K562 (cell line): ENCODE measurements around the gene PRPF6. TPM values are rescaled to one million over a fixed set of nuclear protein-coding genes. Genes with fewer than 3 reads are reported as not detected.
A peak's percentile ranks its signal among the peaks of the same experiment; 100 is the strongest.

ENCODE experiments used
- ATAC-seq: fragments of 200-7000 bp; cut with Tn5 transposase; 3 replicates; pipeline ENCODE4 v1.9.1; 2020; ENCODE audit warnings: moderate library complexity
- BruUV-seq: library from RNA; stranded (reverse); fragments of 400-500 nt; replicated peaks from 2 replicates; lab custom pipeline; 2021; lab: Mats Ljungman, UMichigan
- CTCF ChIA-PET: fragments of 300-600 bp; formaldehyde crosslinking; extraction: SDS; loops from one replicate; lab custom pipeline; 2021; ENCODE audit warnings: low intra/inter-chr PET ratio; lab: Yijun Ruan, JAX
- POLR2A ChIA-PET: fragments of 300-600, 350-650 bp; sonication (Branson Sonifier 250); formaldehyde crosslinking; extraction: SDS; loops from one replicate; lab custom pipeline; 2021; ENCODE audit warnings: antibody characterized with exemption, inconsistent platforms; lab: Yijun Ruan, JAX
- DNase-seq, 4 experiments: peaks; one replicate each; pipeline versions ENCODE4 v3.0.0 to v3.0.0-alpha.2; 2011 to 2018; ENCODE audit warnings: low spot score in 3 of 4, mixed read lengths in 3 of 4; ENCODE audit errors: extremely low read depth in 1 of 4
- FAIRE-seq: peaks from 2 replicates; lab custom pipeline; 2011; peaks lifted over from hg19 to GRCh38; lab: Jason Lieb, UNC
- H2AFZ ChIP-seq: 2 replicates; pipeline ENCODE4 v1.6.0; 2011; ENCODE audit warnings: low read depth, low read length, control low read depth, inconsistent platforms
- H3K27ac ChIP-seq: fragments of 200-600 bp; 3 replicates; pipeline ENCODE4 v1.8.0; 2011; ENCODE audit warnings: low read depth, mild to moderate bottlenecking, control low read depth, inconsistent platforms, low read length, moderate library complexity, mixed read lengths; ENCODE audit errors: extremely low read depth
- H3K27me3 ChIP-seq, 2 experiments: fragments of 300-600 bp in 1 of 2; 2 replicates in 1 of 2; 3 replicates in 1 of 2; pipeline versions ENCODE4 v1.6.0 to v1.8.0; 2011; ENCODE audit warnings: inconsistent platforms in 2 of 2, low read length in 2 of 2, mild to moderate bottlenecking in 1 of 2, mixed read lengths in 1 of 2, moderate library complexity in 1 of 2; ENCODE audit not compliant: control insufficient read depth in 2 of 2, insufficient read depth in 2 of 2
- H3K36me3 ChIP-seq: fragments of 300-600 bp; 3 replicates; pipeline ENCODE4 v1.8.0; 2011; ENCODE audit warnings: mild to moderate bottlenecking, low read length, inconsistent platforms; ENCODE audit not compliant: control insufficient read depth, insufficient read depth
- H3K4me1 ChIP-seq, 2 experiments: fragments of 200-600 bp in 1 of 2; replicated peaks in 1 of 2; 2 replicates in 1 of 2; 3 replicates in 1 of 2; pipeline versions ENCODE4 v1.5.1 to v1.8.0; 2011; ENCODE audit warnings: inconsistent platforms in 2 of 2, low read length in 2 of 2, mild to moderate bottlenecking in 1 of 2, mixed read lengths in 1 of 2, moderate library complexity in 1 of 2; ENCODE audit not compliant: control insufficient read depth in 2 of 2, insufficient read depth in 2 of 2
- H3K4me2 ChIP-seq: 2 replicates; pipeline ENCODE4 v1.6.1; 2011; ENCODE audit warnings: low read length, control low read depth, inconsistent platforms, mixed read lengths; ENCODE audit not compliant: insufficient read depth
- H3K4me3 ChIP-seq: fragments of 200-600 bp; sonication (generic), shearing (Covaris generic); 2 replicates; pipeline ENCODE4 v1.5.1; 2016; ENCODE audit warnings: control low read depth, inconsistent platforms
- H3K79me2 ChIP-seq: fragments of 200-600 bp; 3 replicates; pipeline ENCODE4 v1.8.0; 2011; ENCODE audit warnings: low read length, inconsistent platforms; ENCODE audit not compliant: control insufficient read depth, insufficient read depth
- H3K9ac ChIP-seq, 2 experiments: 2 replicates each; pipeline versions ENCODE4 v1.6.0 to v1.6.1; 2011; ENCODE audit warnings: low read depth in 2 of 2, low read length in 2 of 2, control low read depth in 1 of 2, inconsistent platforms in 1 of 2, mild to moderate bottlenecking in 1 of 2, mixed read lengths in 1 of 2; ENCODE audit not compliant: insufficient read depth in 1 of 2
- H3K9me1 ChIP-seq: one replicate; pipeline ENCODE4 v1.6.0; 2011; ENCODE audit warnings: inconsistent platforms, mild to moderate bottlenecking, low read length, moderate library complexity; ENCODE audit not compliant: control insufficient read depth, insufficient read depth
- H3K9me3 ChIP-seq: replicated peaks from 2 replicates; pipeline ENCODE4 v1.5.1; 2011; ENCODE audit warnings: low read depth, low read length, inconsistent platforms; ENCODE audit not compliant: control insufficient read depth, insufficient read depth
- H4K20me1 ChIP-seq: replicated peaks from 2 replicates; pipeline ENCODE4 v1.6.1; 2011; ENCODE audit warnings: low read length, inconsistent platforms, mixed read lengths; ENCODE audit not compliant: control insufficient read depth, insufficient read depth
- ETV5 ChIP-seq: sonication (generic); formaldehyde crosslinking; IDR thresholded peaks from 2 replicates; pipeline ENCODE4 v1.4.0; 2020; ENCODE audit warnings: low read depth, mild to moderate bottlenecking, missing genetic modification reagents
- NR4A1 ChIP-seq, 2 experiments: fragments of 250-450 bp in 1 of 2; fragments of 450-650 bp in 1 of 2; sonication (Bioruptor Pico) in 1 of 2; IDR thresholded peaks; 2 replicates each; pipeline versions ENCODE4 v1.4.0 to v1.6.1; 2016 to 2020; ENCODE audit warnings: mild to moderate bottlenecking in 2 of 2, missing compliant biosample characterization in 1 of 2, missing genetic modification characterization in 1 of 2, moderate library complexity in 1 of 2
- TOE1 ChIP-seq, 2 experiments: fragments of 450-650 bp in 1 of 2; sonication (generic) in 1 of 2; formaldehyde crosslinking in 1 of 2; IDR thresholded peaks; 2 replicates each; pipeline versions ENCODE4 v1.7.1 to v1.8.0; 2016 to 2022; ENCODE audit warnings: borderline replicate concordance in 2 of 2, mild to moderate bottlenecking in 2 of 2, antibody characterized with exemption in 1 of 2, inconsistent platforms in 1 of 2, low read depth in 1 of 2, missing genetic modification reagents in 1 of 2, moderate library complexity in 1 of 2
- ZBTB40 ChIP-seq, 2 experiments: fragments of 450-650 bp in 1 of 2; sonication (generic) in 1 of 2; formaldehyde crosslinking in 1 of 2; IDR thresholded peaks; 2 replicates each; pipeline versions ENCODE4 v1.7.1 to v1.9.0; 2016 to 2022; ENCODE audit warnings: inconsistent platforms in 1 of 2, mild to moderate bottlenecking in 1 of 2, missing genetic modification reagents in 1 of 2
- ZNF444 ChIP-seq: fragments of 250-450 bp; sonication (Bioruptor Pico); IDR thresholded peaks from 2 replicates; pipeline ENCODE4 v1.4.0; 2020; ENCODE audit warnings: mild to moderate bottlenecking, moderate library complexity
- WGBS: fragments of 100-300 bp; shearing (Covaris generic); methylation state at CpG from one replicate; pipeline ENCODE4 v1.1.6; 2016; ENCODE audit warnings: low coverage, mixed read lengths; ENCODE audit not compliant: insufficient coverage; ENCODE audit errors: missing lambda C conversion rate; 5-methylcytosine and 5-hydroxymethylcytosine counted together
- in situ Hi-C: fragments of 300-500 bp; cut with MboI; formaldehyde crosslinking; loops from 4 replicates; pipeline ENCODE4 v1.15.0; 2018; ENCODE audit warnings: inconsistent platforms, mixed read lengths
- intact Hi-C: fragments of 100-400 bp; cut with micrococcal nuclease; formaldehyde crosslinking; loops from 2 replicates; pipeline ENCODE4 v1.14.2; 2022
- polyA plus RNA-seq, 8 experiments: library from polyadenylated mRNA; depleted of rRNA in 4 of 8; stranded (reverse) in 5 of 8; unstranded in 3 of 8; fragments of >200 nt; fragmentation: Nextera tagmentation in 2 of 8; fragmentation: Illumina TruSeq in 1 of 8; extraction: Ambion mirVana in 2 of 8; extraction: Trizol in 1 of 8; gene quantifications; 2 replicates each; pipeline versions ENCODE4 v1.2.1 to v1.2.3, GENCODE V29; 2011 to 2014; ENCODE audit warnings: inconsistent platforms in 1 of 8, missing spikeins in 1 of 8
- total RNA-seq, 7 experiments: library from RNA; depleted of rRNA in 6 of 7; stranded (reverse); fragments of >200 nt in 6 of 7; fragmentation: Illumina TruSeq in 2 of 7; extraction: Trizol in 2 of 7; gene quantifications; 2 replicates each; pipeline versions ENCODE4 v1.2.1 to v1.2.3, GENCODE V29; 2011 to 2021; ENCODE audit warnings: low replicate concordance in 1 of 7

PRPF6 gene
- total and polyA plus RNA-seq, 9 of the 15 experiments (the other 6 are each of a cell fraction or from before 2014, with no cell fraction given): 4.2 to 83.2 (median 59.9) TPM

GRCh38 chr20:64063389-64064144 is 82.6 kb downstream of the PRPF6 start:
- H3K4me1 ChIP-seq: peaks cover 34 to 64% of the 10 kb centered on the region in 2 experiments
- H3K27me3 ChIP-seq: no peaks in the 10 kb centered on the region
- peaks cover 3% of the 10 kb centered on the region for H3K9me1 ChIP-seq
- CTCF ChIA-PET: interaction anchor here (0.6 kb wide), 1 partner anchor 45 kb away, joined by 4 read pairs; no protein-coding TSS in a partner anchor
- POLR2A ChIA-PET: interaction anchor here (0.6 to 1.4 kb wide), 7 partner anchors 8 to 542 kb away, joined by 3 to 6 read pairs (median 4); partner anchors contain the start of gene PPDPF
- 1% methylated on average over 39 of the region's 51 CpGs for WGBS
- intact Hi-C loops (no loop called here), in situ Hi-C loops (no loop called here)
- no peak for FAIRE-seq
- peak overlapping the region; percentile 55 for H3K27ac ChIP-seq
- H3K9me3 ChIP-seq: no peaks in the 10 kb centered on the region
- H3K9ac ChIP-seq: peak overlapping the region; percentile 72 to 91
- peak; percentile 28; the same call in 2 of the 3 replicates for ATAC-seq
- peak overlapping the region; percentile 97 for H3K4me3 ChIP-seq
- H3K36me3 ChIP-seq: no peaks in the 10 kb centered on the region
- H4K20me1 ChIP-seq: no peaks in the 10 kb centered on the region
- BruUV-seq: TSS peak; percentile 81
- H2AFZ ChIP-seq: peak overlapping the region; percentile 86
- peak; percentile 52 to 61 (median 57) for DNase-seq
- peaks cover 4% of the 10 kb centered on the region; the same call in 2 of the 3 replicates for H3K79me2 ChIP-seq
- peak overlapping the region; percentile 80 for H3K4me2 ChIP-seq
- TF ChIP-seq NR4A1 (CRISPR knock-in tag; IDR thresholded peaks at IDR 0.05) (no peak), NR4A1 (tag; IDR thresholded peaks at IDR 0.05) (no peak), ETV5 (CRISPR knock-in tag) (no peak), TOE1 (IDR thresholded peaks at IDR 0.05; ENCODE audit: borderline replicate concordance) (no peak), TOE1 (CRISPR knock-in tag; IDR thresholded peaks at IDR 0.05; ENCODE audit: borderline replicate concordance, low read depth) (no peak), ZNF444 (CRISPR knock-in tag) (no peak), ZBTB40 (IDR thresholded peaks at IDR 0.05) (no peak), ZBTB40 (CRISPR knock-in tag; IDR thresholded peaks at IDR 0.05) (no peak)
